Neural cell (in vitro differentiated cells): ENCODE results near the gene ATP5PF. TPM values are rescaled to one million over a fixed set of nuclear protein-coding genes. Genes with fewer than 3 reads are reported as not detected.

Source experiments
- H2AFZ ChIP-seq: fragments of 200-600, 300-800 bp; sonication (generic), shearing (Covaris generic); 2 replicates; pipeline ENCODE4 v1.6.0; 2014; ENCODE audit warnings: low read depth, mild to moderate bottlenecking, antibody characterized with exemption, low read length, moderate library complexity
- H3F3A ChIP-seq: fragments of 200-600 bp; shearing (Covaris generic); 2 replicates; pipeline ENCODE4 v1.6.1; 2016; ENCODE audit warnings: mild to moderate bottlenecking, moderate library complexity, mixed read lengths, antibody characterized with exemption, low read length; ENCODE audit not compliant: insufficient read depth, poor library complexity, severe bottlenecking
- H3K27ac ChIP-seq: fragments of 200-600, 300-800 bp; sonication (generic), shearing (Covaris generic); 2 replicates; pipeline ENCODE4 v1.5.1; 2014; ENCODE audit warnings: mild to moderate bottlenecking, low read length, moderate library complexity
- H3K27me3 ChIP-seq: fragments of 300-800, 200-600 bp; sonication (generic), shearing (Covaris generic); 2 replicates; pipeline ENCODE4 v1.6.0; 2014; ENCODE audit warnings: mild to moderate bottlenecking, low read depth, low read length, moderate library complexity; ENCODE audit not compliant: insufficient read depth
- H3K36me3 ChIP-seq: fragments of 300-800, 200-600 bp; sonication (generic), shearing (Covaris generic); 2 replicates; pipeline ENCODE4 v1.5.1; 2014; ENCODE audit warnings: mild to moderate bottlenecking, antibody characterized with exemption, low read length, moderate library complexity; ENCODE audit not compliant: insufficient read depth
- H3K4me2 ChIP-seq: fragments of 300-800, 200-600 bp; sonication (generic), shearing (Covaris generic); 2 replicates; pipeline ENCODE4 v1.6.0; 2014; ENCODE audit warnings: mild to moderate bottlenecking, low read length
- H3K4me3 ChIP-seq: fragments of 300-800, 200-600 bp; sonication (generic), shearing (Covaris generic); 2 replicates; pipeline ENCODE4 v1.5.1; 2014; ENCODE audit warnings: mild to moderate bottlenecking, low read length, moderate library complexity
- H3K79me2 ChIP-seq: fragments of 200-600 bp; shearing (Covaris generic); replicated peaks from 2 replicates; pipeline ENCODE4 v1.6.0; 2014; ENCODE audit warnings: mild to moderate bottlenecking, low read length, moderate library complexity; ENCODE audit not compliant: insufficient read depth
- H3K9ac ChIP-seq: fragments of 300-800, 200-600 bp; sonication (generic), shearing (Covaris generic); 2 replicates; pipeline ENCODE4 v1.6.1; 2016; ENCODE audit warnings: mild to moderate bottlenecking, low read length, mixed read lengths
- H3K9me2 ChIP-seq: fragments of 200-600 bp; shearing (Covaris generic); 2 replicates; pipeline ENCODE4 v1.6.1; 2016; ENCODE audit warnings: mild to moderate bottlenecking, low read length, mixed read lengths; ENCODE audit not compliant: insufficient read depth
- H3K9me3 ChIP-seq: fragments of 200-600, 300-800 bp; sonication (generic), shearing (Covaris generic); 2 replicates; pipeline ENCODE4 v1.6.1; 2016; ENCODE audit warnings: mild to moderate bottlenecking, mixed run types, low read length, moderate library complexity, mixed read lengths
- H4K20me1 ChIP-seq: fragments of 200-600 bp; shearing (Covaris generic); 2 replicates; pipeline ENCODE4 v1.6.1; 2016; ENCODE audit warnings: mild to moderate bottlenecking, mixed run types; ENCODE audit not compliant: insufficient read depth
- CTCF ChIP-seq: fragments of 450-650 bp; IDR thresholded peaks from 2 replicates; pipeline ENCODE4 v1.5.1; 2014; ENCODE audit warnings: antibody characterized with exemption, mild to moderate bottlenecking, moderate library complexity; ENCODE audit not compliant: poor library complexity, severe bottlenecking
- EP300 ChIP-seq: fragments of 450-650 bp; conservative IDR thresholded peaks from 2 replicates; pipeline ENCODE4 v1.6.1; 2014; ENCODE audit warnings: antibody characterized with exemption, mild to moderate bottlenecking, moderate library complexity; ENCODE audit not compliant: poor library complexity, severe bottlenecking
- EZH2 ChIP-seq: fragments of 200-600, 300-800 bp; shearing (Covaris generic), sonication (generic); IDR thresholded peaks from 2 replicates; pipeline ENCODE4 v1.6.1; 2014; ENCODE audit warnings: antibody characterized with exemption, low read length, borderline replicate concordance, mild to moderate bottlenecking; ENCODE audit not compliant: insufficient read depth, poor library complexity, severe bottlenecking
- MXI1 ChIP-seq: fragments of 450-650 bp; conservative IDR thresholded peaks from 2 replicates; pipeline ENCODE4 v1.6.1; 2014; ENCODE audit warnings: antibody characterized with exemption, mild to moderate bottlenecking; ENCODE audit not compliant: poor library complexity, severe bottlenecking
- POLR2AphosphoS5 ChIP-seq: IDR thresholded peaks from 2 replicates; pipeline ENCODE4 v1.6.1; 2012
- RAD21 ChIP-seq: fragments of 450-650 bp; conservative IDR thresholded peaks from 2 replicates; pipeline ENCODE4 v1.6.1; 2014; ENCODE audit warnings: antibody characterized with exemption, mild to moderate bottlenecking, moderate library complexity
- REST ChIP-seq: IDR thresholded peaks from 2 replicates; pipeline ENCODE4 v1.6.1; 2012; ENCODE audit warnings: borderline replicate concordance
- SMC3 ChIP-seq: fragments of 450-650 bp; conservative IDR thresholded peaks from 2 replicates; pipeline ENCODE4 v1.6.1; 2014; ENCODE audit warnings: antibody characterized with exemption, mild to moderate bottlenecking, moderate library complexity; ENCODE audit not compliant: poor library complexity
- TAF1 ChIP-seq: IDR thresholded peaks from 2 replicates; pipeline ENCODE4 v1.6.1; 2012; ENCODE audit warnings: low read depth
- polyA plus RNA-seq: library from polyadenylated mRNA; depleted of rRNA; stranded (reverse); fragments of >200 nt; gene quantifications from 2 replicates; pipeline ENCODE4 v1.2.3, GENCODE V29; 2014

Gene ATP5PF
- polyA plus RNA-seq, 1 donor from 2014 or later = 274 TPM

- H4K20me1 ChIP-seq = no peaks in the 10 kb centered on the region
- no peaks in the 10 kb centered on the region for H3K79me2 ChIP-seq
- H3K27me3 ChIP-seq = no peaks in the 10 kb centered on the region
- no peaks in the 10 kb centered on the region for H3F3A ChIP-seq
- H3K9me2 ChIP-seq = no peaks in the 10 kb centered on the region
- H3K9me3 ChIP-seq = no peaks in the 10 kb centered on the region
- TF ChIP-seq CTCF (no peak), TAF1 (no peak), EZH2 (no peak), EP300 (no peak), POLR2AphosphoS5 (no peak), SMC3 (no peak), RAD21 (no peak), MXI1 (no peak), REST (no peak)
- no peaks in the 10 kb centered on the region for H3K36me3 ChIP-seq
- no peak overlapping the region for H3K4me3 ChIP-seq
- no peak overlapping the region for H3K4me2 ChIP-seq
- H2AFZ ChIP-seq = no peak overlapping the region
- no peak overlapping the region for H3K27ac ChIP-seq
- H3K9ac ChIP-seq = no peak overlapping the region
Observed at GRCh38 chr21:25676451-25676850, 58.3 kb downstream of the ATP5PF start.

Other genes starting within 250 kb of the ATP5PF start
- gene MRPL39, start 127.4 kb downstream of the ATP5PF start, polyA plus RNA-seq = 28.5 and 43.2 TPM in 2 replicates
- 1.1 and 2.0 TPM in 2 replicates for gene JAM2, start 95.6 kb downstream of the ATP5PF start, polyA plus RNA-seq
- gene GABPA, start 68 bp upstream of the ATP5PF start, polyA plus RNA-seq = 41.1 and 45.4 TPM in 2 replicates